Endodermal cell (in vitro differentiated cells): ENCODE measurements around the gene USP17L19. TPM values are rescaled to one million over a fixed set of nuclear protein-coding genes. Genes with fewer than 3 reads are reported as not detected.
"Not testable (repeated sequence)": the region's sequence is repeated elsewhere in the genome, so short reads cannot be mapped to it uniquely, and the experiment has no call there.

Experiments used
- DNase-seq: peaks from one replicate; pipeline ENCODE4 v3.0.0-alpha.2; 2017
- H3K27ac ChIP-seq: 2 replicates; pipeline ENCODE4 v1.5.1; 2013; ENCODE audit warnings: mild to moderate bottlenecking, low read depth, low read length, moderate library complexity
- H3K27me3 ChIP-seq: 2 replicates; pipeline ENCODE4 v1.6.1; 2013; ENCODE audit warnings: mild to moderate bottlenecking, low read length, moderate library complexity; ENCODE audit not compliant: insufficient read depth, control insufficient read depth, poor library complexity, severe bottlenecking
- H3K36me3 ChIP-seq: 2 replicates; pipeline ENCODE4 v1.7.0; 2013; ENCODE audit warnings: mild to moderate bottlenecking, low read length, moderate library complexity; ENCODE audit not compliant: control insufficient read depth, insufficient read depth
- H3K4me1 ChIP-seq: one replicate; pipeline ENCODE4 v1.7.0; 2013; ENCODE audit warnings: low read length; ENCODE audit not compliant: control insufficient read depth, insufficient read depth
- H3K4me3 ChIP-seq: 2 replicates; pipeline ENCODE4 v1.5.1; 2013; ENCODE audit warnings: mild to moderate bottlenecking, low read length, moderate library complexity
- H3K9ac ChIP-seq: 2 replicates; pipeline ENCODE4 v1.6.1; 2013; ENCODE audit warnings: mild to moderate bottlenecking, low read length, moderate library complexity; ENCODE audit not compliant: poor library complexity, severe bottlenecking; ENCODE audit errors: extremely low read depth
- H3K9me3 ChIP-seq: 2 replicates; pipeline ENCODE4 v1.6.1; 2013; ENCODE audit warnings: mild to moderate bottlenecking, low read length, moderate library complexity; ENCODE audit not compliant: control insufficient read depth
- H3K27ac Mint-ChIP-seq: 2 replicates; pipeline ENCODE4 v1.8.0; 2020; ENCODE audit warnings: mixed read lengths
- H3K27me3 Mint-ChIP-seq: 2 replicates; pipeline ENCODE4 v1.8.0; 2021; ENCODE audit warnings: mild to moderate bottlenecking, mixed read lengths; ENCODE audit not compliant: insufficient read depth
- H3K36me3 Mint-ChIP-seq: 2 replicates; pipeline ENCODE4 v1.8.0; 2020; ENCODE audit warnings: low read depth, mixed read lengths
- H3K4me1 Mint-ChIP-seq: 2 replicates; pipeline ENCODE4 v1.8.0; 2020; ENCODE audit warnings: mixed read lengths
- H3K4me3 Mint-ChIP-seq: 2 replicates; pipeline ENCODE4 v1.8.0; 2020; ENCODE audit warnings: mild to moderate bottlenecking, moderate library complexity, mixed read lengths
- H3K9me3 Mint-ChIP-seq: 2 replicates; pipeline ENCODE4 v1.8.0; 2020; ENCODE audit warnings: mild to moderate bottlenecking, mixed read lengths
- WGBS, 2 experiments: methylation state at CpG; one replicate each; pipeline versions ENCODE4 v1.1.5 to v1.1.7; 2013; ENCODE audit warnings: missing lambda C conversion rate in 2 of 2, mixed read lengths in 1 of 2; ENCODE audit not compliant: insufficient coverage in 1 of 2, insufficient read length in 1 of 2; 5-methylcytosine and 5-hydroxymethylcytosine counted together
- long read RNA-seq, 4 experiments: library from polyadenylated mRNA in 2 of 4; library from RNA in 1 of 4; library from capped mRNA in 1 of 4; stranded (forward) in 3 of 4; unstranded in 1 of 4; transcript quantifications; one replicate each; pipeline ENCODE4 v2.0.0, GENCODE V29; 2020 to 2021; ENCODE audit warnings: inconsistent platforms in 1 of 4
- polyA plus RNA-seq, 2 experiments: library from polyadenylated mRNA; stranded (reverse); fragments of 50-300 nt; gene quantifications; one replicate each; pipeline ENCODE4 v1.2.3, GENCODE V29; 2013
- total RNA-seq, 2 donors: library from RNA; stranded (reverse); fragmentation: NEBNext Ultra II Directional in 1 of 2; extraction: Animal tissue kit (Norgen Biotek cat#: 25700) in 1 of 2; gene quantifications; 2 replicates in 1 of 2; 3 replicates in 1 of 2; pipeline ENCODE4 v1.2.1, GENCODE V29; 2021

The USP17L19 gene, protein sequence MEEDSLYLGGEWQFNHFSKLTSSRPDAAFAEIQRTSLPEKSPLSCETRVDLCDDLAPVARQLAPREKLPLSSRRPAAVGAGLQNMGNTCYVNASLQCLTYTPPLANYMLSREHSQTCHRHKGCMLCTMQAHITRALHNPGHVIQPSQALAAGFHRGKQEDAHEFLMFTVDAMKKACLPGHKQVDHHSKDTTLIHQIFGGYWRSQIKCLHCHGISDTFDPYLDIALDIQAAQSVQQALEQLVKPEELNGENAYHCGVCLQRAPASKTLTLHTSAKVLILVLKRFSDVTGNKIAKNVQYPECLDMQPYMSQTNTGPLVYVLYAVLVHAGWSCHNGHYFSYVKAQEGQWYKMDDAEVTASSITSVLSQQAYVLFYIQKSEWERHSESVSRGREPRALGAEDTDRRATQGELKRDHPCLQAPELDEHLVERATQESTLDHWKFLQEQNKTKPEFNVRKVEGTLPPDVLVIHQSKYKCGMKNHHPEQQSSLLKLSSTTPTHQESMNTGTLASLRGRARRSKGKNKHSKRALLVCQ
- total RNA-seq = not detected
- not detected for polyA plus RNA-seq (2013, experiment 1 of 2)
- not detected for polyA plus RNA-seq (2013, experiment 2 of 2)
- long read RNA-seq, experiment 1 = 0 reads
- long read RNA-seq, experiment 2 = 0 reads
- long read RNA-seq, experiment 3 = 0 reads
- long read RNA-seq, experiment 4 = 0 reads

DNA sequence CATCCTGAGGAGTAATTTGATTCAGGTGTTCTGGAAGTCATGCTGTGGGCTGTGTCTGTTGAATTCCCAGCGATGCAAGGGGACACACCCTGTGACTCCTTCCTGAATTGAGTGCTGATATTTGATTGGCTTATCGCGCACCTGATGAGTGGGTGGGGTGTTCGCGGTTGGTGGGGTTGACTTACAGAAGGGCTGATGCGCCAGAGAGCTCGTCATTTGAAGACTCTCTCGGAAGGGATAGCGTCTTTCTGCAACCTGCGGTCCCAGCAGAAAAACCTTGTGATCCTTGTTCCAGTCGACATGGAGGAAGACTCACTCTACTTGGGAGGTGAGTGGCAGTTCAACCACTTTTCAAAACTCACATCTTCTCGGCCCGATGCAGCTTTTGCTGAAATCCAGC lies at the start of gene USP17L19:
TSS of gene USP17L19 (plus strand) at position 301 of the 400 bp plus-strand sequence. CDS start at position 301, 0 bp downstream.
- not testable (repeated sequence) for H3K36me3 Mint-ChIP-seq, H3K27ac ChIP-seq, H3K4me1 ChIP-seq, DNase-seq, H3K9me3 Mint-ChIP-seq, H3K27me3 Mint-ChIP-seq, H3K27ac Mint-ChIP-seq, H3K4me1 Mint-ChIP-seq, H3K36me3 ChIP-seq, H3K27me3 ChIP-seq, H3K9ac ChIP-seq, H3K4me3 ChIP-seq, H3K9me3 ChIP-seq, H3K4me3 Mint-ChIP-seq
- no CpG with 5 or more reads among the region's 13 CpGs for WGBS, 2 experiments

DNA sequence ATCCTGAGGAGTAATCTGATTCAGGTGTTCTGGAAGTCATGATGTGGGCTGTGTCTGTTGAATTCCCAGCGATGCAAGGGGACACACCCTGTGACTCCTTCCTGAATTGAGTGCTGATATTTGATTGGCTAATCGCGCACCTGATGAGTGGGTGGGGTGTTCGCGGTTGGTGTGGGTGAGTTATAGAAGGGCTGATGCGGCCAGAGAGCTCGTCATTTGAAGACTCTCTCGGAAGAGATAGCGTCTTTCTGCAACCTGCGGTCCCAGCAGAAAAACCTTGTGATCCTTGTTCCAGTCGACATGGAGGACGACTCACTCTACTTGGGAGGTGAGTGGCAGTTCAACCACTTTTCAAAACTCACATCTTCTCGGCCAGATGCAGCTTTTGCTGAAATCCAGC lies 42.8 kb upstream of the USP17L19 start, which contains the start of gene USP17L10:
TSS of gene USP17L10 (plus strand) at position 301 of the 400 bp plus-strand sequence. CDS start at position 301, 0 bp downstream.
- not testable (repeated sequence) for DNase-seq, H3K27me3 Mint-ChIP-seq, H3K4me1 ChIP-seq, H3K4me1 Mint-ChIP-seq, H3K9ac ChIP-seq, H3K9me3 ChIP-seq, H3K4me3 ChIP-seq, H3K4me3 Mint-ChIP-seq, H3K36me3 ChIP-seq, H3K27me3 ChIP-seq, H3K9me3 Mint-ChIP-seq, H3K27ac ChIP-seq, H3K36me3 Mint-ChIP-seq, H3K27ac Mint-ChIP-seq
- WGBS, 2 experiments = no CpG with 5 or more reads among the region's 13 CpGs

DNA sequence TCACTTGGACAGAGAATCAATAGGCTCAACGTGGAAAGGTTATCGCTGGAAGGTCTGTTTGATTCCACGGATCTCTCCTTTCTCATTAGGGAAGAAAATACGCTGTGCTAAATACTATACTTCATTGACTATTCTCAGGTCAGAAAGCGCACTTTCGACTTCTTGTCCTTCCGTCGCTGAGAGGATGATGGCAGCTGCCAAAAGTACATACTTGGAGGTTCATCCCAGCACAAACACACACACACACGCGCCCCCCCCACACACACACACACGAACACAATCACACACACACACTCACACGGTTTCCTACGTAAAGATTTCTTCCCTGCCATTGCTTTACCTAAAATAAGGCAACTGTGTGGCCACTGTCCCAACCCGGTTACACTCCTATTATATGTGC lies 38.5 kb upstream of the USP17L19 start:
- not testable (repeated sequence) for H3K27ac Mint-ChIP-seq, H3K27ac ChIP-seq, H3K9me3 ChIP-seq, H3K9ac ChIP-seq, H3K36me3 Mint-ChIP-seq, H3K9me3 Mint-ChIP-seq, H3K4me1 ChIP-seq, H3K4me3 ChIP-seq, H3K27me3 Mint-ChIP-seq, H3K4me3 Mint-ChIP-seq, H3K4me1 Mint-ChIP-seq, H3K36me3 ChIP-seq, DNase-seq, H3K27me3 ChIP-seq
- WGBS, 2 experiments = 92 to 100% methylated on average over 2 to 5 of the region's 14 CpGs

DNA sequence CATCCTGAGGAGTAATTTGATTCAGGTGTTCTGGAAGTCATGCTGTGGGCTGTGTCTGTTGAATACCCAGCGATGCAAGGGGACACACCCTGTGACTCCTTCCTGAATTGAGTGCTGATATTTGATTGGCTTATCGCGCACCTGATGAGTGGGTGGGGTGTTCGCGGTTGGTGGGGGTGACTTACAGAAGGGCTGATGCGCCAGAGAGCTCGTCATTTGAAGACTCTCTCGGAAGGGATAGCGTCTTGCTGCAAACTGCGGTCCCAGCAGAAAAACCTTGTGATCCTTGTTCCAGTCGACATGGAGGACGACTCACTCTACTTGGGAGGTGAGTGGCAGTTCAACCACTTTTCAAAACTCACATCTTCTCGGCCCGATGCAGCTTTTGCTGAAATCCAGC lies 38.1 kb upstream of the USP17L19 start, which contains the start of gene USP17L11:
TSS of gene USP17L11 (plus strand) at position 301 of the 400 bp plus-strand sequence. CDS start at position 301, 0 bp downstream.
- not testable (repeated sequence) for H3K4me1 ChIP-seq, H3K27me3 ChIP-seq, H3K27ac ChIP-seq, DNase-seq, H3K4me3 ChIP-seq, H3K4me1 Mint-ChIP-seq, H3K36me3 Mint-ChIP-seq, H3K9ac ChIP-seq, H3K9me3 ChIP-seq, H3K36me3 ChIP-seq, H3K27ac Mint-ChIP-seq, H3K27me3 Mint-ChIP-seq, H3K4me3 Mint-ChIP-seq, H3K9me3 Mint-ChIP-seq
- no CpG with 5 or more reads among the region's 14 CpGs for WGBS, 2 experiments

DNA sequence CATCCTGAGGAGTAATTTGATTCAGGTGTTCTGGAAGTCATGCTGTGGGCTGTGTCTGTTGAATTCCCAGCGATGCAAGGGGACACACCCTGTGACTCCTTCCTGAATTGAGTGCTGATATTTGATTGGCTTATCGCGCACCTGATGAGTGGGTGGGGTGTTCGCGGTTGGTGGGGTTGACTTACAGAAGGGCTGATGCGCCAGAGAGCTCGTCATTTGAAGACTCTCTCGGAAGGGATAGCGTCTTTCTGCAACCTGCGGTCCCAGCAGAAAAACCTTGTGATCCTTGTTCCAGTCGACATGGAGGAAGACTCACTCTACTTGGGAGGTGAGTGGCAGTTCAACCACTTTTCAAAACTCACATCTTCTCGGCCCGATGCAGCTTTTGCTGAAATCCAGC lies 33.3 kb upstream of the USP17L19 start, which contains the start of gene USP17L12:
TSS of gene USP17L12 (plus strand) at position 301 of the 400 bp plus-strand sequence. CDS start at position 301, 0 bp downstream.
- not testable (repeated sequence) for H3K27me3 ChIP-seq, H3K4me1 ChIP-seq
- WGBS, 2 experiments = no CpG with 5 or more reads among the region's 13 CpGs

DNA sequence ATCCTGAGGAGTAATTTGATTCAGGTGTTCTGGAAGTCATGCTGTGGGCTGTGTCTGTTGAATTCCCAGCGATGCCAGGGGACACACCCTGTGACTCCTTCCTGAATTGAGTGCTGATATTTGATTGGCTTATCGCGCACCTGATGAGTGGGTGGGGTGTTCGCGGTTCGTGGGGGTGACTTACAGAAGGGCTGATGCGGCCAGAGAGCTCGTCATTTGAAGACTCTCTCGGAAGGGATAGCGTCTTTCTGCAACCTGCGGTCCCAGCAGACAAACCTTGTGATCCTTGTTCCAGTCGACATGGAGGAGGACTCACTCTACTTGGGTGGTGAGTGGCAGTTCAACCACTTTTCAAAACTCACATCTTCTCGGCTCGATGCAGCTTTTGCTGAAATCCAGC lies 28.6 kb upstream of the USP17L19 start, which contains the start of gene USP17L13:
TSS of gene USP17L13 (plus strand) at position 301 of the 400 bp plus-strand sequence. CDS start at position 301, 0 bp downstream.
- not testable (repeated sequence) for H3K36me3 ChIP-seq, H3K36me3 Mint-ChIP-seq, H3K9ac ChIP-seq, H3K4me1 Mint-ChIP-seq, H3K27me3 Mint-ChIP-seq, H3K4me3 Mint-ChIP-seq, H3K9me3 Mint-ChIP-seq, H3K4me1 ChIP-seq, H3K27ac ChIP-seq, DNase-seq, H3K9me3 ChIP-seq, H3K27me3 ChIP-seq, H3K4me3 ChIP-seq, H3K27ac Mint-ChIP-seq
- no CpG with 5 or more reads among the region's 14 CpGs for WGBS, 2 experiments

More for the DNA sequence above, 33.3 kb upstream of the USP17L19 start, which contains the start of gene USP17L12:
- not testable (repeated sequence) for DNase-seq, H3K27ac ChIP-seq, H3K4me1 Mint-ChIP-seq, H3K36me3 ChIP-seq, H3K4me3 ChIP-seq, H3K27ac Mint-ChIP-seq, H3K9me3 Mint-ChIP-seq, H3K27me3 Mint-ChIP-seq, H3K36me3 Mint-ChIP-seq, H3K9me3 ChIP-seq, H3K9ac ChIP-seq, H3K4me3 Mint-ChIP-seq
